ENCODE data around the gene COL26A1. TPM values are rescaled to one million over a fixed set of nuclear protein-coding genes. Genes with fewer than 3 reads are reported as not detected.

The COL26A1 gene
- total RNA-seq, 3 donors from 2014 or later (not counting 1 experiment from before 2014, with no cell fraction given), result 0.16 TPM; not detected in 2

DNA sequence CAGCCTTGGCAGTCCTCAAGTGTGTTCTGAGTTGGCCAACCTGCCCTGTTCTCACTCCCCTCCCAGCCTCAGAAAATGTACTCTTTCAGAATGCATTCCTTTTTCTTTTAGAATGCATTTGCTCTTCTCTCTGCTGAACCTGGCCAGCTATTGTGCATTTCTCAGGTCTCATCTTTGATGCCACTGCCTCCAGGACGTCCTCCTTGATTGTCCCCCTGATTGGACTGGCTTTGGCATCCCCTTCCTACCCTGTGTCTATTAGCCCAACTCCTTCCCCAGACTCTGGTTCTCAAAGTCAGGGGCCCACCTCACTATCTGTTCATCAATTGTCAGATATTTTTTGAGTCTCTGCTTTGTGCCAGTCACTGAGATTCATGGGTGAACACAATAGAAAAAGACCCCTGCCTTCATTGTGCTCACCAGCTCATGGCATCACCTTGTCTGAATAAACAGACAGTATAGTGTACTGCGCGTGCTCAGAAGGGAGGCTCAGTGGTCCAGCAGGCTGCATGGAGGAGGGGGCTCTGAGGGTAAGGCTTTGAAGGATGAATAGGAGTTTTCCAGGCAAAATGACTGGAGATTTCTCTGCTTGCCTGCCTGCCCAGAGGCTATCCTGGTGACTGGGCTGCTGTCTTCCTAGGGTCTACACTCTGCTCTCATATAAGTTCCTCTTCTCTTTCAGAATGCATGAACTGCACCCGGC is 169.9 kb downstream of the COL26A1 start:
- intact Hi-C loops (cut with micrococcal nuclease), result loop anchor here (10.0 kb wide), 1 partner anchor 168 kb away; the partner anchor contains the start of gene COL26A1
- H3K4me3 ChIP-seq (ENCODE audit: low read length), result no peak overlapping the region
- no peak for ATAC-seq
- Mint-ChIP-seq H3K27ac (no peak overlapping the region), H3K4me3 (no peak overlapping the region), H3K36me3 (no peaks in the 10 kb centered on the region), H3K27me3 (ENCODE audit: low read depth in 2 of 2) (peaks cover 0 to 4% of the 10 kb centered on the region in 2 donors), H3K4me1 (peaks cover 24 to 41% of the 10 kb centered on the region in 2 donors), H3K9me3 (no peaks in the 10 kb centered on the region)
- H3K36me3 ChIP-seq (ENCODE audit: control insufficient read depth, insufficient read depth, low read length), result no peaks in the 10 kb centered on the region
- no peaks in the 10 kb centered on the region for H3K27me3 ChIP-seq (ENCODE audit: control insufficient read depth, insufficient read depth, low read length)
- TF ChIP-seq, protein P1, sequence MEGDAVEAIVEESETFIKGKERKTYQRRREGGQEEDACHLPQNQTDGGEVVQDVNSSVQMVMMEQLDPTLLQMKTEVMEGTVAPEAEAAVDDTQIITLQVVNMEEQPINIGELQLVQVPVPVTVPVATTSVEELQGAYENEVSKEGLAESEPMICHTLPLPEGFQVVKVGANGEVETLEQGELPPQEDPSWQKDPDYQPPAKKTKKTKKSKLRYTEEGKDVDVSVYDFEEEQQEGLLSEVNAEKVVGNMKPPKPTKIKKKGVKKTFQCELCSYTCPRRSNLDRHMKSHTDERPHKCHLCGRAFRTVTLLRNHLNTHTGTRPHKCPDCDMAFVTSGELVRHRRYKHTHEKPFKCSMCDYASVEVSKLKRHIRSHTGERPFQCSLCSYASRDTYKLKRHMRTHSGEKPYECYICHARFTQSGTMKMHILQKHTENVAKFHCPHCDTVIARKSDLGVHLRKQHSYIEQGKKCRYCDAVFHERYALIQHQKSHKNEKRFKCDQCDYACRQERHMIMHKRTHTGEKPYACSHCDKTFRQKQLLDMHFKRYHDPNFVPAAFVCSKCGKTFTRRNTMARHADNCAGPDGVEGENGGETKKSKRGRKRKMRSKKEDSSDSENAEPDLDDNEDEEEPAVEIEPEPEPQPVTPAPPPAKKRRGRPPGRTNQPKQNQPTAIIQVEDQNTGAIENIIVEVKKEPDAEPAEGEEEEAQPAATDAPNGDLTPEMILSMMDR (IDR thresholded peaks at IDR 0.05), result no peak
- DNase-seq, result no peak
- H3K27ac ChIP-seq (ENCODE audit: low read length), result no peak overlapping the region
- peaks cover 31% of the 10 kb centered on the region for H3K4me1 ChIP-seq (ENCODE audit: control insufficient read depth, insufficient read depth, low read length)
- 91% methylated on average over 4 of the region's 4 CpGs for WGBS (ENCODE audit: insufficient coverage)
- peaks cover 5% of the 10 kb centered on the region for H3K9me3 ChIP-seq (ENCODE audit: control insufficient read depth, insufficient read depth, low read length)

- 90% methylated on average over 7 of the region's 7 CpGs for WGBS (ENCODE audit: insufficient coverage)
- ATAC-seq (no peak), DNase-seq (no peak)
- Mint-ChIP-seq H3K9me3 (no peaks in the 10 kb centered on the region), H3K27ac (no peak overlapping the region), H3K4me1 (peaks cover 24 to 41% of the 10 kb centered on the region in 2 donors), H3K36me3 (no peaks in the 10 kb centered on the region), H3K27me3 (ENCODE audit: low read depth in 2 of 2) (peaks cover 0 to 4% of the 10 kb centered on the region in 2 donors), H3K4me3 (no peak overlapping the region)
- H3K36me3 ChIP-seq (ENCODE audit: control insufficient read depth, insufficient read depth, low read length), result no peaks in the 10 kb centered on the region
- TF ChIP-seq, protein P1 (IDR thresholded peaks at IDR 0.05), result no peak
- H3K27ac ChIP-seq (ENCODE audit: low read length), result no peak overlapping the region
- H3K27me3 ChIP-seq (ENCODE audit: control insufficient read depth, insufficient read depth, low read length), result no peaks in the 10 kb centered on the region
- peaks cover 33% of the 10 kb centered on the region for H3K4me1 ChIP-seq (ENCODE audit: control insufficient read depth, insufficient read depth, low read length)
- H3K9me3 ChIP-seq (ENCODE audit: control insufficient read depth, insufficient read depth, low read length), result peaks cover 5% of the 10 kb centered on the region
- intact Hi-C loops (cut with micrococcal nuclease), result loop anchor here (10.0 kb wide), 1 partner anchor 168 kb away; the partner anchor contains the start of gene COL26A1
- H3K4me3 ChIP-seq (ENCODE audit: low read length), result no peak overlapping the region
Observed at GRCh38 chr7:101533103-101533465, 170.4 kb downstream of the COL26A1 start.

DNA sequence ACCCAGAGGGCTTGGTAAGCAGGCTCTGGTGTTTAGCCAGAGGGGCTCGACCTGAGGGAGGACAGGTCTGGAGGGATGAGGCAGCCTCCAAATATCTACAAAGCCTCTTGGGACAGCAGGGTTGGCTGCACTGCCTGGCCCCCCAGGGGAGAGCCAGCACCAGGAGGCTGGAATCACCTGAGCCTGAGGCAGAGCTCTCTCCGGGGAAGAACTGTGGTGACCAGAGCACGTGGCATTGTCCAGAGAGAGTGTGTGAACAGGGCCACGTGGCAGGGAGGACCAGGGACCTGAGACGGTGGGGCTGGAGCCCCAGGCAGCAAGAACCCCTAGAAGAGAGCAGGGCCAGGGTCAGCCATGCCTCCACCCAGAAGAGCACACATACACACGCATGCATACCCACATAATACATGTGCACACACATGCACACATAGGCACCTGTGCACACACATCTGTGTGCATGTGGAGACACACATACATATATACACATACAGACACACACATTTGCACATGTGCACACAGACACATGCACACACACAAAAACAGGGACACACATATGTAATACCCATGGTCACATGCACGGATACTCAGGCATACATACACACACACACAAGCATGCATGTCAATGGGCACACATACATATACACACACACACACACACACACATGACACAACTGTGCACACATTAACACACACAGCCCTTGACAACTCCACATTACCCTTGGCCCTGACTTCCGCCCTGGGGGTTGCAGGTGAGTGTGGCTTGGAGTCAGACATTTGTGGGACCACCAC is 171.5 kb downstream of the COL26A1 start:
- H3K27ac Mint-ChIP-seq, result no peak overlapping the region
- H3K9me3 ChIP-seq (ENCODE audit: control insufficient read depth, insufficient read depth, low read length), result peaks cover 5% of the 10 kb centered on the region
- H3K27ac ChIP-seq (ENCODE audit: low read length), result no peak overlapping the region
- peaks cover 33% of the 10 kb centered on the region for H3K4me1 ChIP-seq (ENCODE audit: control insufficient read depth, insufficient read depth, low read length)
- H3K36me3 ChIP-seq (ENCODE audit: control insufficient read depth, insufficient read depth, low read length), result no peaks in the 10 kb centered on the region
- H3K36me3 Mint-ChIP-seq, result no peaks in the 10 kb centered on the region
- peak overlapping the region; percentile 10 for H3K4me3 Mint-ChIP-seq
- TF ChIP-seq, protein P1 (IDR thresholded peaks at IDR 0.05), result no peak
- ATAC-seq (peak in 1 of 3 donors; percentile 31), DNase-seq (no peak)
- peaks cover 24 to 45% of the 10 kb centered on the region in 2 donors for H3K4me1 Mint-ChIP-seq
- peaks cover 0 to 4% of the 10 kb centered on the region in 2 donors for H3K27me3 Mint-ChIP-seq (ENCODE audit: low read depth in 2 of 2)
- H3K27me3 ChIP-seq (ENCODE audit: control insufficient read depth, insufficient read depth, low read length), result no peaks in the 10 kb centered on the region
- no peak overlapping the region for H3K4me3 ChIP-seq (ENCODE audit: low read length)
- no peaks in the 10 kb centered on the region for H3K9me3 Mint-ChIP-seq
- 75% methylated on average over 8 of the region's 8 CpGs for WGBS (ENCODE audit: insufficient coverage)
- intact Hi-C loops (cut with micrococcal nuclease), result loop anchor here (10.0 kb wide), 1 partner anchor 169 kb away; the partner anchor contains the start of gene COL26A1
